ENCODE measurements around the gene PPP1R10. TPM values are rescaled to one million over a fixed set of nuclear protein-coding genes. Genes with fewer than 3 reads are reported as not detected.
A peak's percentile ranks its signal among the peaks of the same experiment; 100 is the strongest.

The PPP1R10 gene
- total and polyA plus RNA-seq, 5 donors from 2014 or later = 18.0 to 164 (median 20.8) TPM

DNA sequence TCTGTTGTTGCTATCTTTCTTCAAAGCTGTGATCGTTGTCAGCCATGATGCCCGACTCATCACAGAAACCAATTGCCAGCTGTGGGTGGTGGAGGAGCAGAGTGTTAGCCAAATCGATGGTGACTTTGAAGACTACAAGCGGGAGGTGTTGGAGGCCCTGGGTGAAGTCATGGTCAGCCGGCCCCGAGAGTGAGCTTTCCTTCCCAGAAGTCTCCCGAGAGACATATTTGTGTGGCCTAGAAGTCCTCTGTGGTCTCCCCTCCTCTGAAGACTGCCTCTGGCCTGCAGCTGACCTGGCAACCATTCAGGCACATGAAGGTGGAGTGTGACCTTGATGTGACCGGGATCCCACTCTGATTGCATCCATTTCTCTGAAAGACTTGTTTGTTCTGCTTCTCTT is 26.5 kb downstream of the PPP1R10 start:
- DNase-seq (no peak), ATAC-seq (ENCODE audit: low read depth in 2 of 2) (no peak)
- Mint-ChIP-seq H3K9me3 (no peaks in the 10 kb centered on the region), H3K4me3 (no peak overlapping the region), H3K27ac (peak overlapping the region in 2 of 3 donors; percentile 33 to 45), H3K36me3 (peaks cover 44% of the 10 kb centered on the region), H3K4me1 (peaks cover 0 to 11% (median 4%) of the 10 kb centered on the region in 4 donors), H3K27me3 (no peaks in the 10 kb centered on the region)
- Histone ChIP-seq H3K27me3 (ENCODE audit: control insufficient read depth, insufficient read depth, low read length) (no peaks in the 10 kb centered on the region), H3K36me3 (ENCODE audit: control insufficient read depth, insufficient read depth, low read length) (peaks cover 53% of the 10 kb centered on the region), H3K27ac (ENCODE audit: insufficient read depth, low read length, poor library complexity, severe bottlenecking) (no peak overlapping the region), H3K4me3 (ENCODE audit: low read depth, low read length) (no peak overlapping the region), H3K9me3 (ENCODE audit: control insufficient read depth in 2 of 2, low read length in 2 of 2) (no peaks in the 10 kb centered on the region), H3K4me1 (ENCODE audit: control insufficient read depth, insufficient read depth, low read length, poor library complexity, severe bottlenecking) (no peaks in the 10 kb centered on the region)

DNA sequence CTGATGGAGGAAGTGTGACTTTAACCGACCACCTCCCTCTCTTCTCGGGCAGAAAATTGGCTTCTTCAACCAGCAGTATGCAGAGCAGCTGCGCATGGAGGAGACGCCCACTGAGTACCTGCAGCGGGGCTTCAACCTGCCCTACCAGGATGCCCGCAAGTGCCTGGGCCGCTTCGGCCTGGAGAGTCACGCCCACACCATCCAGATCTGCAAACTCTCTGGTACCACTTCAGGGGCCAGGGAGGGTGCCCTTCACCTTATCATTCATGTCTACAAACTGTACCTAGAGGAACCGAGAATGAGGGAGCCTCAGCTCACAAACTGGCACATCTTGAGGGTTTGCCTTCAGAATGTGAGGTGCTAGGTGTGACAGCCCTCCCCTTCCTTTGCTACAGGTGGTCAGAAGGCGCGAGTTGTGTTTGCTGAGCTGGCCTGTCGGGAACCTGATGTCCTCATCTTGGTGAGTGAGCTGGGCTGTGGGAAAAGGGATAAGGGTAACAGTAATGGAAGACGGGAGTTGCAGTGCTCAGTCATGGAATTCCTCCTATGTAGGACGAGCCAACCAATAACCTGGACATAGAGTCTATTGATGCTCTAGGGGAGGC is 27.2 kb downstream of the PPP1R10 start:
- peaks cover 59% of the 10 kb centered on the region for H3K36me3 ChIP-seq (ENCODE audit: control insufficient read depth, insufficient read depth, low read length)
- Mint-ChIP-seq H3K36me3 (peaks cover 49% of the 10 kb centered on the region), H3K4me1 (peaks cover 0 to 11% (median 3%) of the 10 kb centered on the region in 4 donors), H3K27ac (no peak overlapping the region), H3K27me3 (no peaks in the 10 kb centered on the region), H3K9me3 (no peaks in the 10 kb centered on the region), H3K4me3 (no peak overlapping the region)
- no peak for ATAC-seq (ENCODE audit: low read depth in 2 of 2)
- H3K27me3 ChIP-seq (ENCODE audit: control insufficient read depth, insufficient read depth, low read length) = no peaks in the 10 kb centered on the region
- no peak overlapping the region for H3K4me3 ChIP-seq (ENCODE audit: low read depth, low read length)
- no peaks in the 10 kb centered on the region for H3K9me3 ChIP-seq (ENCODE audit: control insufficient read depth in 2 of 2, low read length in 2 of 2)
- no peaks in the 10 kb centered on the region for H3K4me1 ChIP-seq (ENCODE audit: control insufficient read depth, insufficient read depth, low read length, poor library complexity, severe bottlenecking)
- DNase-seq = no peak
- no peak overlapping the region for H3K27ac ChIP-seq (ENCODE audit: insufficient read depth, low read length, poor library complexity, severe bottlenecking)

GRCh38 chr6:30583921-30584320 is 33.1 kb downstream of the PPP1R10 start:
- H3K4me1 Mint-ChIP-seq = no peaks in the 10 kb centered on the region
- no peak overlapping the region for H3K27ac ChIP-seq (ENCODE audit: insufficient read depth, low read length, poor library complexity, severe bottlenecking)
- no peak overlapping the region for H3K27ac Mint-ChIP-seq
- peaks cover 55% of the 10 kb centered on the region for H3K36me3 Mint-ChIP-seq
- no peaks in the 10 kb centered on the region for H3K9me3 Mint-ChIP-seq
- no peaks in the 10 kb centered on the region for H3K9me3 ChIP-seq (ENCODE audit: control insufficient read depth in 2 of 2, low read length in 2 of 2)
- H3K27me3 ChIP-seq (ENCODE audit: control insufficient read depth, insufficient read depth, low read length) = no peaks in the 10 kb centered on the region
- DNase-seq = no peak
- no peak for ATAC-seq (ENCODE audit: low read depth in 2 of 2)
- no peak overlapping the region for H3K4me3 Mint-ChIP-seq
- peaks cover 88% of the 10 kb centered on the region for H3K36me3 ChIP-seq (ENCODE audit: control insufficient read depth, insufficient read depth, low read length)
- no peaks in the 10 kb centered on the region for H3K4me1 ChIP-seq (ENCODE audit: control insufficient read depth, insufficient read depth, low read length, poor library complexity, severe bottlenecking)
- no peaks in the 10 kb centered on the region for H3K27me3 Mint-ChIP-seq
- no peak overlapping the region for H3K4me3 ChIP-seq (ENCODE audit: low read depth, low read length)

- Histone ChIP-seq H3K27me3 (ENCODE audit: control insufficient read depth, insufficient read depth, low read length) (no peaks in the 10 kb centered on the region), H3K4me1 (ENCODE audit: control insufficient read depth, insufficient read depth, low read length, poor library complexity, severe bottlenecking) (peaks cover 19% of the 10 kb centered on the region), H3K4me3 (ENCODE audit: low read depth, low read length) (no peak overlapping the region), H3K36me3 (ENCODE audit: control insufficient read depth, insufficient read depth, low read length) (peaks cover 59% of the 10 kb centered on the region), H3K27ac (ENCODE audit: insufficient read depth, low read length, poor library complexity, severe bottlenecking) (no peak overlapping the region), H3K9me3 (ENCODE audit: control insufficient read depth in 2 of 2, low read length in 2 of 2) (no peaks in the 10 kb centered on the region)
- Mint-ChIP-seq H3K27ac (peak overlapping the region in 1 of 3 donors; percentile 58), H3K4me3 (no peak overlapping the region), H3K4me1 (peaks cover 16 to 30% (median 23%) of the 10 kb centered on the region in 4 donors), H3K9me3 (no peaks in the 10 kb centered on the region), H3K36me3 (peaks cover 41% of the 10 kb centered on the region), H3K27me3 (no peaks in the 10 kb centered on the region)
- DNase-seq = no peak
- no peak for ATAC-seq (ENCODE audit: low read depth in 2 of 2)
These were observed 39.0 kb downstream of the PPP1R10 start for GRCh38 chr6:30578051-30578450.

- ATAC-seq (ENCODE audit: low read depth in 2 of 2) = no peak
- DNase-seq = no peak
- Mint-ChIP-seq H3K4me3 (peak overlapping the region; percentile 67 to 99 (median 90)), H3K9me3 (no peaks in the 10 kb centered on the region), H3K4me1 (peaks cover 33 to 65% (median 54%) of the 10 kb centered on the region in 4 donors), H3K27me3 (peaks cover 10% of the 10 kb centered on the region), H3K36me3 (peaks cover 12% of the 10 kb centered on the region), H3K27ac (peak overlapping the region; percentile 84 to 100 (median 100))
- Histone ChIP-seq H3K4me1 (ENCODE audit: control insufficient read depth, insufficient read depth, low read length, poor library complexity, severe bottlenecking) (peaks cover 41% of the 10 kb centered on the region), H3K9me3 (ENCODE audit: control insufficient read depth in 2 of 2, low read length in 2 of 2) (no peaks in the 10 kb centered on the region), H3K27me3 (ENCODE audit: control insufficient read depth, insufficient read depth, low read length) (no peaks in the 10 kb centered on the region), H3K4me3 (ENCODE audit: low read depth, low read length) (peak overlapping the region; percentile 94), H3K36me3 (ENCODE audit: control insufficient read depth, insufficient read depth, low read length) (peaks cover 17% of the 10 kb centered on the region), H3K27ac (ENCODE audit: insufficient read depth, low read length, poor library complexity, severe bottlenecking) (peak overlapping the region; percentile 95)
These were observed 43.9 kb downstream of the PPP1R10 start for GRCh38 chr6:30573113-30573512.

DNA sequence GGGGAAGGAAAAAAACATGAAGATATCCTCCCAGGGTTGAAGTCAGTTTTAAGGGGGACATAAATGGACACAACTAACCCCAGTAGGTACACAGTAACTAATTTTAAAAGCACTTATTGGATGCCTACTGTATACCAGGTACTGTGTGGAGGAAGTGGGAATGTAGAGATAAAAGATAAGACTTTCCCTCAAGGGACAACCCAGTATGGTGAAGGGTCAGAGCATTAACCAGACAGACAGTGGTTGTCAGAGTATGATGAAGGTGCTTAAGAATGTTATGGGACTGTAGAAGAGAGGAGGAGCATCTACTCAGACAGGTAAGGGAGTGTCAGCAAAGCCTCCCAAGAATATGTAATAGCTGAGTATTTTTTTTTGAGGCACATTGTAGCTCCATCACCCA is 44.9 kb downstream of the PPP1R10 start:
- H3K27me3 ChIP-seq (ENCODE audit: control insufficient read depth, insufficient read depth, low read length) = no peaks in the 10 kb centered on the region
- peaks cover 3% of the 10 kb centered on the region for H3K36me3 Mint-ChIP-seq
- no peaks in the 10 kb centered on the region for H3K9me3 Mint-ChIP-seq
- DNase-seq = no peak
- peak overlapping the region; percentile 11 to 100 (median 100) for H3K27ac Mint-ChIP-seq
- peaks cover 10% of the 10 kb centered on the region for H3K27me3 Mint-ChIP-seq
- peak overlapping the region; percentile 94 for H3K4me3 ChIP-seq (ENCODE audit: low read depth, low read length)
- peaks cover 41% of the 10 kb centered on the region for H3K4me1 ChIP-seq (ENCODE audit: control insufficient read depth, insufficient read depth, low read length, poor library complexity, severe bottlenecking)
- H3K4me3 Mint-ChIP-seq = peak overlapping the region; percentile 92 to 99 (median 98)
- no peaks in the 10 kb centered on the region for H3K9me3 ChIP-seq (ENCODE audit: control insufficient read depth in 2 of 2, low read length in 2 of 2)
- ATAC-seq (ENCODE audit: low read depth in 2 of 2) = no peak
- H3K27ac ChIP-seq (ENCODE audit: insufficient read depth, low read length, poor library complexity, severe bottlenecking) = peak overlapping the region; percentile 95
- H3K36me3 ChIP-seq (ENCODE audit: control insufficient read depth, insufficient read depth, low read length) = peaks cover 7% of the 10 kb centered on the region
- peaks cover 31 to 65% (median 53%) of the 10 kb centered on the region in 4 donors for H3K4me1 Mint-ChIP-seq

GRCh38 chr6:30571762-30572082 is 45.3 kb downstream of the PPP1R10 start:
- peaks cover 10% of the 10 kb centered on the region for H3K27me3 Mint-ChIP-seq

More at GRCh38 chr6:30571762-30572082, 45.3 kb downstream of the PPP1R10 start:
- H3K27me3 ChIP-seq (ENCODE audit: control insufficient read depth, insufficient read depth, low read length) = no peaks in the 10 kb centered on the region
- peak overlapping the region; percentile 94 for H3K4me3 ChIP-seq (ENCODE audit: low read depth, low read length)
- DNase-seq = peak in 1 of 3 donors; percentile 17
- Mint-ChIP-seq H3K4me1 (peaks cover 27 to 63% (median 53%) of the 10 kb centered on the region in 4 donors), H3K36me3 (no peaks in the 10 kb centered on the region), H3K4me3 (peak overlapping the region; percentile 92 to 99 (median 98)), H3K27ac (peak overlapping the region; percentile 96 to 100 (median 100)), H3K9me3 (no peaks in the 10 kb centered on the region)
- H3K36me3 ChIP-seq (ENCODE audit: control insufficient read depth, insufficient read depth, low read length) = peaks cover 3% of the 10 kb centered on the region
- peaks cover 41% of the 10 kb centered on the region for H3K4me1 ChIP-seq (ENCODE audit: control insufficient read depth, insufficient read depth, low read length, poor library complexity, severe bottlenecking)
- ATAC-seq (ENCODE audit: low read depth in 2 of 2) = no peak
- H3K27ac ChIP-seq (ENCODE audit: insufficient read depth, low read length, poor library complexity, severe bottlenecking) = peak overlapping the region; percentile 95
- H3K9me3 ChIP-seq (ENCODE audit: control insufficient read depth in 2 of 2, low read length in 2 of 2) = no peaks in the 10 kb centered on the region
